NOMO-1 treated with dmso at 0.1 percent for 144 hours (cell line): ENCODE results near the gene NEU4.

Experiments used
- DNase-seq: peaks from one replicate; lab custom pipeline; 2025; ENCODE audit not compliant: unreplicated experiment; lab: John Stamatoyannopoulos, UW

The NEU4 gene

DNA sequence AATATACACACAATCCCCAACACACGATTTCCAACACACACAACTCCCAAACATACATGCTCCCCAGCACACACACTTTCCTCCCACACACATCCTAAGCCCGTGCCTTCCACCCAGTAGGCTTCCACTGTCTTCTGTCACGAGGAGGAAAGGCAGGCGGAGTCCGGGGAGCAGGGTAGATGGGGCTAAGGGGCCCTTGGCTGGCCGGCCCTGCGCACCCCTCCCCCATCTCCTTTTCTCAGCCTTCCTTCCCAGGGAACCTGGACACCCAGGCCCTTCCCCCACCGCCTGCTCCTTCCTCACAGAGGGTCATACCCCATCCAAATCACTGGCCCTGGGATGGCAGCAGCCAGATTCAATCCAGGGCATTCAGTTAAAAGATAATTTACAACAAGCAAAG is 53.1 kb downstream of the NEU4 start:
- no peak for DNase-seq

DNA sequence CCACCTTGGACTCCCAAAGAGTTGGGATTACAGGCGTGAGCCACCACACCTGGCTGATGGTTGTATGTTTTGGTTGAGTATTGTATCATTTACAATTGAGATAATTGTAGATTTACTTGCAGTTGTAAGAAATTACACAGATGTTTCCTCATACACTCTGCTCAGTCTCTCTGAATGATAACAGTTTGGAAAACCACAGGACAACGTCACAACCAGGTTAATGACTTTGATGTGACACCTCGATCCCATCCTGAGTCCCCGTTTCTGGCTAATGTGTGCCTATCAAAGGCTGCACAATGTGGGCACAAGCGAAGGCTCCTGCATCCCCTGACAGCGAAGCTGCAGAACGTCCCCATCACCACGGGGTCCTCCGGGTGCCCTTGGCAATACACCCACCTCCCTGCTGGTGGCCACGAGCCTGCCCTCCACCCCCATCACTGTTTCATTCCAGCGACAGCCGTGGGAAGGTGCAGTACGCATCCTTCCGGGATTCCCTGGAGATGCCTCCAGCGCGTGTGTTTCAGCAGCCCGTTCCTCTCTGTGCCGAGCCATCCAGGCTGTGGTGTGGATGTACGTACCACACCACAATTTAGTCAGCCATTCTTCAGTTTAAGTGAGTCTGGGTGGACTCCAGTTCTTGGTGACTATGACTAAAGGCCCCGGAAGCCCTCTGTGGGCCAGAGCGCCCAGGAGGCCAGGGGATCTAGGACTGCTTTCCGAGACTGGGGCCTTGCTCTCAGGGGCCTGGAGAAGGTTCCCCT is 54.0 kb downstream of the NEU4 start:
- DNase-seq: no peak

DNA sequence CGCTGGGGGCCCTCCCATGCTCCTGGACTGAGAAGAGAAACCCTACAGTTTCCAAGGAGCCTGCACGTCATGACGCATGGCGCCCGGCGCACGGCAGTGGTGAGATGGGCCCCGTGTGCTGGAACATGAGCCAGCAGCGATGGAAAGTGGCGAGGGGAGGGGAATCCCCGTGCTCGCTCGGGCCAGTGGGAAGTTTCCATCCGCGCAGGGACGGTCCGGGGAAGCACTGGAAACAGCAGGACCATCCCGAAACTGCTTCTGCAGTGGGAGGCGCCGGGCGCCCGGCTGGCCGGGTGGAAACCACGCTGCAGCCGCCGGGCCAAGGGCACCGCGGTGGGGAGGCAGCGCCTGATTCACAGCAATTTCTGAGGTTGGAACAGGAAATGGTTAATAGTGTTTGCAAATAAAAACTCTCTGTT is 54.6 kb downstream of the NEU4 start:
- DNase-seq: no peak

DNA sequence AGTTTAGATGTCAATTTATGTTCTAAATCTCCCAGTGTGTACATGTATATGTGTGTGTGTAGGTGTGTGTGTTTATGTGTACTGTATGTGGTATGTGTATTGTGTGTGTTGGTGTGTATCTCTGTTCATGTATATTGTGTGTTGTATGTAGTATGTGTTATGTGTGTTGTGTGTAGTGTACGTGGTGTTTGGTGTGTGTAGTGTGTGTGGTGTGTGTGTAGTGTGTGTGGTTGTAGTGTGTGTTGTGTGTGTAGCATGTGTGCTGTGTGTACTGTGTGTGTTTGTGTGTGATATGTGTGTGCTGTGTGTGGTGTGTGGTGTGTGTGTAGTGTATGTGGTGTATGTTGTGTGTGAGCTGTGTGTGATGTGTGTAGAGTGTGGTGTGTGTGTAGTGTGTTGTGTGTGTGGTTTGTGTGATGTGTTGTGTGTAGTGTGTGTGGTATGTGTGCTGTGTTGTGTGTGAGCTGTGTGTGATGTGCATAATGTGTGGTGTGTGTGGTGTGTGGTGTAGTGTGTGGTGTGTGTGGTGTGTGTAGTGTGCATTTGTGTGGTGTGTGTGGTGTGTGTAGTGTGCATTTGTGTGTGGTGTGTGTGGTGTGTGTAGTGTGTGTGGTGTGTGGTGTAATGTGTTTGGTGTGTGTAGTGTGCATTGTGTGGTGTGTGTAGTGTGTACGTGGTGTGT is 55.3 kb downstream of the NEU4 start:
- DNase-seq: no peak

DNA sequence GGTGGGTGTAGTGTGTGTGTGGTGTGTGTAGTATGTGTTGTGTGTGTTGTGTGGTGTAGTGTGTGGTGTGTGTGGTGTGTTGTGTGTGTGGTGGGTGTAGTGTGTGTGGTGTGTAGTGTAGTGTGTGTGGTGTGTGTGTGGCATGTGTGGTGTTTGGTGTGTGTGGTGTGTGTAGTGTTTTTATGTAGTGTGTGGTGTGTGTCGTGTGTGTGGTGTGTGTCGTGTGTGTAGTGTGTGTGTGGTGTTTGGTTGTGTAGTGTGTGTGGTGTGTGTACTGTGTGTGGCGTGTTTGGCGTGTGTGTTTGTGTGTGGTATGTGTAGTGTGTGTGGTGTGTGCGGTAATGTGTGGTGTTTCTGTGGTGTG is 55.8 kb downstream of the NEU4 start:
- DNase-seq: no peak

DNA sequence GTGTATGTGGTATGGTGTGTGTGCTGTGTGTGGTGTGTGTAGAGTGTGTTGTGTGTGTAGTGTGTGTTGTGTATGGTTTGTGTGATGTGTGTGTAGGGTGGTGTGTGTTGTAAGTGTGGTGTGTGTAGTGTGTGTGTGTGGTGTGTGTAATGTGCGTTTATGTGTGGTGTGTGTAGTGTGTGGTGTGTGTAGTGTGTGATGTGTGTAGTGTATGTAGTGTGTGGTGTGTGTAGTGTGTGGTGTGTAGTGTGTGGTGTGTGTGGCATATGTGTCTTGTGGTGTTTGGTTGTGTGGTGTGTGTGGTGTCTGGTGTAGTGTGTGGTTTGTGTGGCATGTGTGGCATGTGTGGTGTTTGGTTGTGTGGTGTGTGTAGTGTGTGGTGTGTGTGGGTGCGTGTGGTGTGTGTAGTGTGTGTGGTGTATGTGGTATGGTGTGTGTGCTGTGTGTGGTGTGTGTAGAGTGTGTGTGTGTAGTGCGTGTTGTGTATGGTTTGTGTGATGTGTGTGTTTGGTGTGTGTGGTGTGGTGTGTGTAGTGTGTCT is 56.5 kb downstream of the NEU4 start:
- DNase-seq: no peak

DNA sequence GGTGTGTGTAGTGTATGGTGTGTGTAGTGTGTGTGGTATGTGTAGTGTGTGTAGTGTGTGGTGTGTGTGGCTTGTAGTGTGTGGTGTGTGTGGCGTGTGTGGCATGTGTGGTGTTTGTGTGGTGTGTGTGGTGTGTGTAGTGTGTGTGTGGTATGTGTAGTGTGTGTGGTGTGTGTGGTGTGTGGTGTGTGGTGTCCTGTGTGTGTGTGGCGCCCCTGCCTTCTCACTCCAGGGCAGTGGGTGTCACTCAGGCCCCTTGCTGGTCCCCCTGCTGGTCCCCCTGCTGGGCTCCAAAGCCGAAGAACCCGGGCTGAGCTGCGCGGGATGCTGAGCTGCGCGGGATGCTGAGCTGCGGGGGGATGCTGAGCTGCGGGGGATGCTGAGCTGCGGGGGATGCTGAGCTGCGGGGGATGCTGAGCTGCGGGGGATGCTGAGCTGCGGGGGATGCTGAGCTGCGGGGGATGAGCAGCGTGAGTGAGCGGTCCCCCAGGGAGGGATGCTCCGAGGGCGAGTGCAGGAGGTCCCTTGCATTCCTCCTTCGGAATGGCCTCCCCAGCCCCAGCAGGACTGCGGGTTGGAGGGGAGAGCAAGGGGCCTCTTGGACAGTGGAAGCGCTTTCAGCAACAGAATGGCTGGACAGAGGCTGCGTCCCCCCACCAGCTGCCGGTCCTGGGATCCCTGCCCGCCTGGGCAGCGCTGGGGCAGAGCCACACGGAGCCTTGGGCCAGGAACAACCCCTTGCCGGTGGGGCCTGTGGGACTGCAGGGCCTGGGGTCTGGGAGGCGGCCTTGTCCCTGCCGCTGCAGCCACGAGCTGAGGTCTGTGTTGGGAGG is 57.2 kb downstream of the NEU4 start:
- DNase-seq: no peak
